ENCODE results near the gene RGMA. TPM values are rescaled to one million over a fixed set of nuclear protein-coding genes. Genes with fewer than 3 reads are reported as not detected.
"Not testable (repeated sequence)": the region's sequence is repeated elsewhere in the genome, so short reads cannot be mapped to it uniquely, and the experiment has no call there.

The RGMA gene
- total RNA-seq, 1 experiment from 2014 or later: 0.42 TPM

DNA sequence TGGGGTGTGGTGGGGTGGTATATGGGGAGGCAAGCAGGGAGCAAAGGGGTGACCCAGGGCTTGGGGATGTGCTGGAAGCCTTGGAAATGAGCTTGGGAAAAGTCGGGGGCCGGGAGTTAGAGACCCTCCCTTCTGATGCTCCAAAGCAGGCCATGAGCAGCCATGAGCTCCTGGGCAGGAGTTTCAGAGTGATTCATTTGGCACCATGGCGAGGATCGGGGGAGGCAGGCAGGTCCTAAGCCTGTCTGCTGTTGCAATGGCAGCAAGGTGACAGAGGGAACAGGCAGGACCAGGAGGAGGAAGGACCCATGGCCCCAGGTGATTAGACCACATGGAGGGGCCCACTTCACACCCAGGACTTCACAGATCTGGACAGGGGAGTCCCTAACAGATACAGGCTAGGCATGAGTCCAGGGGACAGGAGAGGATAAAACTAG is 21.3 kb downstream of the RGMA start:
- DNase-seq (ENCODE audit: extremely low read depth, low read depth): no peak

- no peak for DNase-seq (ENCODE audit: extremely low read depth, low read depth)
Observed at GRCh38 chr15:93066834-93067648, 22.0 kb downstream of the RGMA start.

- DNase-seq (ENCODE audit: extremely low read depth, low read depth): no peak
Observed at GRCh38 chr15:93066224-93066681, 22.8 kb downstream of the RGMA start.

- DNase-seq (ENCODE audit: extremely low read depth, low read depth): no peak
Observed at GRCh38 chr15:93065641-93066045, 23.4 kb downstream of the RGMA start.

GRCh38 chr15:93063796-93064690 is 25.0 kb downstream of the RGMA start:
- DNase-seq (ENCODE audit: extremely low read depth, low read depth): no peak

- DNase-seq (ENCODE audit: extremely low read depth, low read depth): no peak
Observed at GRCh38 chr15:93063262-93063671, 25.7 kb downstream of the RGMA start.

DNA sequence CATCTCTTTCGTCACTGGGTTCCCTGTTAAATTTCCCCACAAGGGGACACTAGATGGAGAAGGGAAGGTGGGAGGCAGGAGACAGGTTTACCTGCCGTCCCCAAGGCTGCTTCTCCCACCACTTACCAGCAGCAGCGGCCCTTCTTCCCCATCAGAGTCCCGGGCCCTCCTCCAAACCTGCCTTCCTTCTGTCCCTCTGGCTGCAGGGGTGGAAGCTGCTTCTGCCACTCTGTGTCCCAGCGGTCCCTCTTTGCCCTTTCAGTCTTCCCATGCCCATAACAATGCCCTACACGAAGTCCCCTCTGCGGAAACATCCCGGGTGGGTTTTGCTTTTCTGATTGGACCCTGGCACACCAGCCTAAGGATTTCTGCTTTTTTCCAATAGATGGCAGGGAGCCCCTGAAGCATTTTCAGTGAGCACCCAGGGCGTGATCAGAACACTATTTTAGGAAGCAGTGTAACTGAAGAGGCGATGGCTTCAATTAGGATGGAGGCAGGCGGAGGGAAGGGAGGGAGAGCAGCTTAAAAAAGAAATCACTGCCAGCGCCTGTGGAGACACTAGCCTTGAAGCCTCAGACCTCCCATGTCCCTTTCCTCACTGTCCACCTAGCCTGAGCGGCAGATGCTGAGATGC is 26.3 kb downstream of the RGMA start:
- DNase-seq (ENCODE audit: extremely low read depth, low read depth): not testable (repeated sequence)

GRCh38 chr15:93060336-93061248 is 28.4 kb downstream of the RGMA start:
- no peak for DNase-seq (ENCODE audit: extremely low read depth, low read depth)

DNA sequence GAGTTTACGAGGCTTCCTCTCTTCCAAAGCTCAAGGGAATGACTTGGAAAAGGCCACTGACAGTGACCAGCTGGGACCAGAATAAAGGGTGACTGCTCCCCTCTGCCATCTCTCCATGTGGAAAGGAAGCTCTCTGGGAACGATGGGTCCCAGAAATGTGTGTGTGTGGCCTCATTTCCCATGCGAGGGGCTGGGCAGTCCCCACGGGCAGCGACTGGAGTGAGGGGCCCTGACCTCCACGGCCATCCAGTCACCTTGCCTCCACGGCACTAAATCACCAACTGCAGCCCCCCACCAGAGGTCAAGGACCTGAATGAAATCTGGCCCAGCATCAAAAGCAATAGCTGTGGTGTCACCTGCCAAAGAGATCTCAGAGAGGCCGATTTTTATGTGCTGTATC is 29.6 kb downstream of the RGMA start:
- DNase-seq (ENCODE audit: extremely low read depth, low read depth): no peak

DNA sequence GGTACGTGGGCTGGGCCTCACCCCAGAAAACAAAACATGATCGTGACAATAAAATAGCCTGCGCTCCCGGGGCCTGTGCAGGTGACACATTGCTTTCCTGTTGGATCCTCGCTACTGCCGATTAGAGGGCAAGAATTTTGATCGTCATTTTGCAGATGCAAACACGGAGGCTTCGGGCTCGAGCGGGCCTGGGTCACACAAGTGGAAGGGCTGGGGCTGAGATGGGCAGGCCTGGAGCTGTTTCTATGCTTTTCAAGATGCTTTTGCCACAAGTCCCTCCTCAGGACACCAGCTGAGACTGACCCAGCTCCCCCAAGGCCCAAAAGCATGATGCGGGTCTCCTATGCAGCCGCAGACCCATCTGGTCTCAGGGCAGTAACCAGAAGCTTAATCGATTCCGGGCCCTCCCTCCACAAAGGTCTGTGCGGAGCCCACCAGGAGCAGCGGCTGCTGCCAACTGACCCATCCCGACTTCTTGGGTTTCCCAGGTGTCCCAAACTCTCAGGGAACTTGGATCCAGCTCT is 30.0 kb downstream of the RGMA start:
- DNase-seq (ENCODE audit: extremely low read depth, low read depth): no peak

- no peak for DNase-seq (ENCODE audit: extremely low read depth, low read depth)
Observed at GRCh38 chr15:93058128-93058527, 30.9 kb downstream of the RGMA start.

DNA sequence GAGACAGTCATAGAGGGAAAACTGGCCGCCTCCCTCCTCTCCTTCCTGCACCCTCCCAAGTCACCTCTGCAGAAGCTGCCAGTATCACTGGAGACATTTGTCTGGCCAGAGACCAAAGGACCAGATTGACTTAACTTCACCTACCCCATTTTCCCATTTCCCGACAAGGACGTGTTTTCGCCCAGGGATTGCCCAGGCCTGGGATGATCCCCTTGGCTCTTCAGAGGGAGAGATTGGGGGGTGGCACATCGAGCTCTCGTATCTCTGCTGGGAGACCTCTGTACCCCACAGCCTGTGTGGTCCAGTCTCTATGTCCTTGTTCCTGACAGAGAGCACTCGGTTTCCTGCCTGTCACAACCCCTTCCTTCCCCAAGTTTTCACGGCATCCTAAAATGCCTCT is 31.4 kb downstream of the RGMA start:
- DNase-seq (ENCODE audit: extremely low read depth, low read depth): no peak

- no peak for DNase-seq (ENCODE audit: extremely low read depth, low read depth)
Observed at GRCh38 chr15:93056836-93057235, 32.2 kb downstream of the RGMA start.

DNA sequence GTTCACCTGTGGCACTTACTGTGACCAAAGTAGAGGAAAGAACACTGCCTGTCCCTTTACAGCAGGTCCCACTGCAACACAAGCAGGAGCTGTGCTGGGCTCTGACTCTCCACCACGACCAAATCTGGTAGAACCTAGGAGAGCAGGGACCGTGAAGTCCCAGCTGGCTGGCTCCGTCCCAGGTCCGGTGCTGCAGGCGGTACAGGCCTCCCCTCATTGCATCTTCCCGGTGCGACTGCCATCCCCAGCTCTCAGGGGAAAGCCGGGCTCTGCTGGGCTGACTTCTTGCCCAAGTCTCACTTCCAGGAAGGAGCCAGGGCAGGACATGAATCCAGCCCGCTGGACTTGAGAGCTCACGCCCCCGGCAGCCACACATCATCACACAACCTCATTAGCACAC is 33.8 kb downstream of the RGMA start:
- no peak for DNase-seq (ENCODE audit: extremely low read depth, low read depth)

GRCh38 chr15:93052090-93052879 is 36.7 kb downstream of the RGMA start:
- DNase-seq (ENCODE audit: extremely low read depth, low read depth): no peak

DNA sequence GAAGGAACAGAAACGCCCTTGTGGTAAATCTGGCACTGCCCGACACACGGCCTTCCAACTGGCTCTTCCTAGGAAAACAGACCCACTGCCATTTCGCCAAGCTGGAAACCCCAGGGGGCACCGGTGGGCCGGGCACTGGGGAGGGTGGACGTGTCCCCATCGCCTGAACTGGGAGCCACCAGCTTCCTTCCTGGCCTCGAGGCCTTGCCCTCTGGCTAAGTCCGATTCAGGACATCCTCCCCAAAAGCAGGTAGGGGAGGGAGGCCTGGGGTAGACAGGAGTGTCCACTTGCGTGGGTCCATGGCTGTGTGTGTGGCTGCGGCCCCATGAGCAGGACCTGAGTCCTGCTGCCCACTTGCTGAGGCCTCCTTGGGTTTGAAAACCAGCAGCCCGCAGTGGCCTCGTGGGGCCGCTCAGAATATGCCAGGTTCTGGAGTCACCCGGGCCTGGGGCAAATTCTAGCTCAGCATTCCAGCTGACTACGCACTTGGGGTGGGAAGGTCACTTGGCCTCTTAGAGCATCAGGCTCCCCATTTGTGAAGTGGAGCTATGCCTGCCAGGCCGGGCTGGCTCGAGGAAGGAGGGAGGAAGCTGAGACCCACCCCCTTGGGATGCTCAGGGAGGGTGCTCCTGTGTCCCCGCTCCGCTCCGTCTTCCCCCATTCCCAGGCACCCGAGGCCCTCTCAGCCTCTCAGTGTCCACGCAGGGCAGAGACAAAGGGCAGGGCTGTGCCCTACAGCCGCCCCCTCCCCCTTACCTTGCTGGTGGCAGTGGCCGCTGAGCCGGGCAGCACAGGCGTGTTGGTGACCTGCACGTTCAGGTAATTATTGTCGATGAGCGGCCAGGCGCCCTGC is 37.5 kb downstream of the RGMA start:
- no peak for DNase-seq (ENCODE audit: extremely low read depth, low read depth)

GRCh38 chr15:93050648-93051047 is 38.4 kb downstream of the RGMA start:
- DNase-seq (ENCODE audit: extremely low read depth, low read depth): no peak

Data from NCI-H460 (cell line).